ENCODE results near the gene BICD2. TPM values are rescaled to one million over a fixed set of nuclear protein-coding genes. Genes with fewer than 3 reads are reported as not detected.

BICD2 gene
- total and polyA plus RNA-seq, 2 of the 8 experiments (the other 6 are each of a cell fraction or from before 2014, with no cell fraction given) = 6.6 to 22.8 TPM

DNA sequence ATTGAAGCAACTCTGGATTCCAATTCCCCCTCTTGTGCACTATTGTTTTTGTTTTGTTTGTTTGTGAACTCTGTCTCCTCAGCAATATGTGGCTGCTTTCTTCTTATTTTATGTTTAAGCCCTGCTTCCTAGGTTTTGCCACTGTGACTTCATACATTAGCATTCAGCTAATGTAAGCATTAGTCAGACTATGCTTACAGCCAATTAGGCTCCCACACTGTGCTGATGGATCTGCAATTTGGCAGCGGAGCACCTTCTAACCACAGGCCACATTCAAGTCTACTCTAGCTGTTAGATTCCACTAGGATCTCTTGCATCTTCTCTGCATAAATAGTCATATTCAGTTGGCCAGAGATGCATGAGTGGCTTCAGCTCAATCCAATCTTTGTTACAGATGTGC lies 9.6 kb upstream of the BICD2 start (continued):
- TF ChIP-seq, protein P1, sequence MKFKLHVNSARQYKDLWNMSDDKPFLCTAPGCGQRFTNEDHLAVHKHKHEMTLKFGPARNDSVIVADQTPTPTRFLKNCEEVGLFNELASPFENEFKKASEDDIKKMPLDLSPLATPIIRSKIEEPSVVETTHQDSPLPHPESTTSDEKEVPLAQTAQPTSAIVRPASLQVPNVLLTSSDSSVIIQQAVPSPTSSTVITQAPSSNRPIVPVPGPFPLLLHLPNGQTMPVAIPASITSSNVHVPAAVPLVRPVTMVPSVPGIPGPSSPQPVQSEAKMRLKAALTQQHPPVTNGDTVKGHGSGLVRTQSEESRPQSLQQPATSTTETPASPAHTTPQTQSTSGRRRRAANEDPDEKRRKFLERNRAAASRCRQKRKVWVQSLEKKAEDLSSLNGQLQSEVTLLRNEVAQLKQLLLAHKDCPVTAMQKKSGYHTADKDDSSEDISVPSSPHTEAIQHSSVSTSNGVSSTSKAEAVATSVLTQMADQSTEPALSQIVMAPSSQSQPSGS (IDR thresholded peaks at IDR 0.05; ENCODE audit: low read length) = no peak
- no peak for TF ChIP-seq SIRT6 (IDR thresholded peaks at IDR 0.05; ENCODE audit: low read length)

All from H1 (cell line).